Activated T-cell treated with anti-CD3 and anti-CD28 coated beads for 24 hours (primary cell): ENCODE data around the gene MAGEF1.

Experiments used
- DNase-seq: peaks from one replicate; pipeline ENCODE4 v3.0.0-alpha.2; 2020; ENCODE audit warnings: low read depth

The MAGEF1 gene

DNA sequence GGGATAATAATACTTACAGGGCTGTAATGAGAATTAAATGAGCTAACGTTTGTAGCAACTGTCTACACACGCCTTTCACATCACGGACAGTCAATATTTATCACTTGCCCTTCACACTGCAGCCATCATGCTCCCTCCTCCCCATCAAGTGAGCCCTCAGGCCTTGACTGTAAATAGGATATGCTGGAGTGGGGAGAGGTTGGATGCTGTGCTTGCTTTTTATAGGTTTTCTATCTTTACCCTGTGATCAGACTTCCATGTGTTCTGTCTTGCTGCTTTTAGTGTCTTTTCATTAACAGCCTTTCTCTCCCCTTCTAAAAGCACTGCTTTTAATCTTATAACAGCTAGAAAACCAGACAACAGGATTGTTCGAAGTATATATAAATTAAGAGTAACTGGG, 12.8 kb upstream of the MAGEF1 start:
- no peak for DNase-seq

DNA sequence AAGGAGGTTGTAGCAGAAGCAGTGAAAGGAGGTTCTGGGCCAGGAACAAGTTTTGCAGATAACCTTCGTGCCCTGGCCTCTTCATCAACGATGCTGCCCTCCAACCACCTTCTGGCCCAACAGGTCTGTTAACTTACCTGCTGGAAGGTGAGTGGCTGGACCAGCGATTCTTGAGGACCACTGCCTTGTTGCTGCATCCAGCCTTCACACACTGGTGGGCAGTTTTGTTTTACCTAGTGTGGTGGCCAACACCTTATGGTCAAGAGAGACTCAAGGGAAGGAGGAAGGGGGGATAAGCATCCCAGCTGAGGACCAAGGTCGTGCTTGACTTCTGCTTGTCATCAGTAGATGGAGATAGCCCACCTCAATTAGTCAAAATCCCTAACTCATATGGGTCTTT, 7.8 kb upstream of the MAGEF1 start:
- DNase-seq: no peak

DNA sequence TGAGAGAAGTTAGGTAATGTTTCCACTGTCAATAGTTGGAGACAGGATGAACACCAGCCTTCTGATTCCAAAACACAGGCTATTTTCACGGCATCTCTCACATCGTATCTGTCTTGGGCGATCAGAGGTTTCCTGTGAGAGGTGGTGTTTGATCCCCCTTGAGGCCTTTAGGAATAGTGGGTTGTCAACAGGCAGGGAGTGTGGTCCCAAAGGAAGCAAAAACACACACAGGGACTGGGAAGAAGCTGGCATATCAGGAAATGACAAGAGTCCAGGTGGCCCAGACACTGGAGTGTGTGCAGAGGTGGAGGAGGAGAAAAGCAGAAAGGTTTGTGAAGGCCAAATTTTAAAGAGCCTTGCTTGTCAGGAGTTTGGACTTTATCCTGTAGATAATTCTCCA, 6.6 kb upstream of the MAGEF1 start:
- no peak for DNase-seq

DNA sequence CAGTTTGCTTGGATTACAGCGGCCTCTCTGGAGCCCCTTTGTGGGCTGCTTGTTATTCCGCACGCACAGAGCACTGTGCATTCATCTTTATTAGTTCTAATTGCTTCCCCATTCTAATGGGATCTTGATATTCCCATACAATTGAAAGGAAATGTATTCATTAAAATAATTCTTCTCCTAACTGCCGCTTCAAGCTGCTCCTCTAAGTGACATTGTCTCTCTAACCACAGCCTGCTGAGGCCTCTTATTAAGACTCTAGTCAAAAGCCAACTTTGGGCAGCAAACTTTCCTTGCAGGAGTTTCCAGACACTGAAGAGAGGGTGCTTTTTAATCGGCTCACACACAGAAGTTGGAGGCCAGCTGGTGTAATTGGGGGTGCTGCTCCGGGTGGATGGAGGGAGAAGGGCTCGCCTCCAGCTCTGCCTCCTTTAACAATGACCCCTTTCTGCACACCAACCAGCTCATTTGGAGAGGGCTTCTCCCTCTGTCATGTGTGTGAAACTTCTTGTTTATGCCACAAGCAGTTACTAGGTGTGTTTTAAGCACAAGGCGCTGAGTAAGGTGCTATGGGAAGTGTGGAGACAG, 5.6 kb upstream of the MAGEF1 start:
- DNase-seq: no peak

DNA sequence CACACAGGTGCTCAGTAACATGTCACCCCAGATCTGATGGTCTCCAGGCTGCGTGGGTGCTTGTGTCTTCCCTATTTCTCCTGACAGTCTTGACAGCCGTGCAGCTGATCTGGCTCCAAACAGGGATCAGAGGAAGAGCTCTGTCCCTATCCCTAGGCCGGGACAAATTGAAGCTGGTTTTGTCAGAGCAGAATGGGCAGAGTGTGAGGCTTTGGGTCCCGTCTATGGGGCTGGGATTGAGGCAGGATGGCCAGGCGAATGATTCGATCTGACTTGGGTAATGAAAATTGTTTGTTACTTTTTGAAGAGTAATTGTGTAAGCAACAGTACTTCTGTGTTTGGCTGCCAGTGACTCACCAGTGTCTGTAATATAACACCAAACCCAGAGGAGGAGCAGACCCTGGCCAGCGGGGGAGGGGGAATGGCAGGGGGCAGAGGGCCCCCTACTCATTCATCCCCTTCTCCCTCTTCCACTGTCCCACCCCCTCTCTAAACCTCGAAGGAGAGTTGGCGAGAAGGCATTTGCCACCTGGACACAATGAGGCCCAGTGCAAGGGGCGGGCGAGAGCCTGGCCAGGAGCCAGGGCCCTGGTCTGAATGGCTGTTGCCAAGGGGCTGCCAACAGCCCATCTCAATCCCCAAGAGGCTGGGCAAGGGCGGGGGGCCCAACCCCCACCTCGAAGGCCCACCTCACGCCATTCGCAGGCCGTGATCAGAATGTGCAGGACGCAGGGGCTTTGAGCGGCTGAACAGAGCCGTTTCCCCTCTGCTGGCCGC, 4.9 kb upstream of the MAGEF1 start:
- DNase-seq: no peak

DNA sequence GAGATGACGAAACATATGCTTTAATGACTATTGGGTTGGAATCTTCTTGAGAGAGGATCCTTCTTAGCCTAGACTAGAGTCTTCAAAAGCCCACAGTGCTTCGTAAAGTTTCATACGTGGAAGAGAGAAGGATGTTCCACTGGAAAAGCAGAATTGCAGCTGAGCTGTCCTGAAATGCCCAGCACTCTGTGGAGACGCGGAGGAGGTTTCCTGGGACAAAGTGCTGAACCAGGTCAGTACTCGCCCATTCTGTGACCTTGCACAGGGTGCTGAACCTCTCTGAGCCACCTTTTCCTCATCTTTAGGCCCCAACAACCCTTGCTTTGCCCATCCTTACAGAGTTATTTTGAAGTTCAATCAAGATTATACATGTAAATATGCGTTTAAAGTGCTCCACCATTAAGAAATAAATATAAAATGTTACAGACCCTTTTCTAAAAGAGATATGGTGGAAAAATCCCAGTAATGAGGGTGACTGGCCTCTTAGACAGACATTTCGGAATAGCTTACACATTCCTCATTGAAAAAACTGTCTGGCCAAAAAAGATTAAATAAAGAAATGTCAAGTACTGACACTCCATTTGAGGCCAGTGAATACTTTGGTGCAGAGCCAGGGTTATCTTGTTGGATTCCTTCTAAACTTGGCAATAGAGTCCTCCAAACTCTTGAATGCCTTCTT, 4.2 kb upstream of the MAGEF1 start:
- no peak for DNase-seq

DNA sequence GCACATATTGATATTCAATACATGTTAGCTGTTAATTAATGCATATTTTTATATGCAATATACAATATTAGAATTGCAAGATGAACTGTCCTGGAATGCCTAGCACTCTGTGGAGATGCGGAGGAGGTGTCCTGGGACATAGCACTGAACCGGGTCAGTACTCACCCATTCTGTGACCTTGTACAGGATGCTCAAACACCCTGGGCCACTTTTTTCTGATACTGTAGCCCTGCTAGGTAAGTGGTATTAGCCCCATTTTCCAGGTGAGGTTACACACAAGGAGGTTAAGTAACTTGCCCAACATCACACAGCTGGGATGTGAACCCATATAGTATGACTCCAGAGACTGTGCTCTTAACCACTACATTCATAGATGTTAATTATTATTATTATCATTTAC, 1.7 kb upstream of the MAGEF1 start:
- no peak for DNase-seq

DNA sequence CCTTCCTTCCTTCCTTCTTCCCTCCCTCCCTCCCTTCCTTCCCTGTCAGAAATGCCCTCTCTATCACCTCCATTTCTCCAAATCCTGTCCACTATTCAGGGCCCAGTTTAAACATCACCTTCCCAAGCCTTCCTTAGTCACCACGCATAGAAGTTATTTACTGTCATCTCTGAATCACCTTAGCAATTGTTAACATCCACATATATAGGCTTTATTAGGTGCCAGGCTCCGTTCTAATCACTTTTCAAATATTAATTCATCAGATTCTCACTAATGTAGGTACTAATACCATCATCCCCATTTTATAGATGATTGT, 1.1 kb upstream of the MAGEF1 start:
- DNase-seq: no peak

DNA sequence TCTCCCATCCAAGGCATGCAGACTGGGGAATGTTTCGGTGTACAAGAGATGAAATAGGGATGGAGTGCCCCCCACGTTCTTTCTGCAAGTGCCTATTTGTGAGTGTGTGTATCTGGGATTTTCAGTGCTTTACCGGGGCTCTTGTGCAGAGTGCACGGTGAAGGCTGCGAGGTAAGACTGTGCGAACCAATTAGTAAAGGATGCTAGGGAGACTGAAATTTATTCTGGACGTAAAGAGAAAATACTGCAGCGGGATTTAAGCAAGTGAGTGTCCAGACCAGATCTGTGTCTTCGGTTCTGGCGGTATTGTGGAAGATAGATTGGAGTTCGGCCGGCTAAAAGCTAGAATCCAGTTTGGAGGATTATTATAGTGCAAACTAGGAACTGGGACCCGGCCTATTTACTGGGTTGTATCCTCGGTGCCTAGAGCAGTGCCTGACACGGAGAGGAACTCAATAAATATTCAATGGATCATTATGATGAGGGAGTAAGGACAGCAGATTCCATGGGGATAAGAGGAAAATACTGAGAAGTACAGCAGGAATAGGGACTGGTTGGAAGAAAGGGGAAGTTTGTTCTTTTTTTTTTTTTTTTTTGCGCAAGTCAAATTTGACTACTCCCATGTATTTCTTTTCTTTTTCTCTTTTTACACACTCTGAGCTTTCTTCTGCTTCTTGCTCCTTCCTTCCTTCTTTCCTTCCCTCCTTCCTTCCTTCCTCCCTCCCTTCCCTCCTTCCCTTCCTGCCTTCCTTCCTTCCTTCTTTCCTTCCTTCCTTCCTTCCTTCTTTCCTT, 580 bp upstream of the MAGEF1 start:
- no peak for DNase-seq

DNA sequence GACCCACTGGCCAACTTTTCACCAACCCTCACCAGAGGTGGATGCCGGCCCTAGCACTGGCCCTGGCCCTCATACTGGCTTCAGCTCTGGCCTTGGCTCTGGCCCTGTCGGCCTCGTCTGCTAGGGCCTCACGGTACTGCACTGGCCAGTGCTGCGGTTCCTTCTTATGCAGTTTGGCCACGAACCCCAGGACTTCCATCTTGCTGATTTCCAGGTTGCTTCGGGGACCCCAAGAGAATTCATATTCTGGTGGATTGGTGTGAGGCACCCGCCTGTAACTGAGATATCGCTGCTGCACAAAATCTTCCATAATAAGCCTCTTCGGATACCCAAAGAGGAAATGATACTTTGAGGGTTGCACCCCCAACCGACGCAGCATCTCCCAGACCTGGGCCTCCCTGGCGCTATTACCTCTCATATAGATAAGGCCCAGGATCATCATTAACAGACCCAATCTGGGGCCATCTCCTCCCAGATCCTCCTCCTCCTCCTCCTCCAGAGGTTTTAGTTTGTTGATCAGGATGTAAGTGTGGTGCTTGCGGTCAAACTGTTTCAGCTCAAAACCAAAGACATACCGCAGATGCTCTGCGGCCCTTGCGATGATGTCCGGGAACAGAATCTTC, 883 bp downstream of the MAGEF1 start:
- DNase-seq: peak; percentile 10

DNA sequence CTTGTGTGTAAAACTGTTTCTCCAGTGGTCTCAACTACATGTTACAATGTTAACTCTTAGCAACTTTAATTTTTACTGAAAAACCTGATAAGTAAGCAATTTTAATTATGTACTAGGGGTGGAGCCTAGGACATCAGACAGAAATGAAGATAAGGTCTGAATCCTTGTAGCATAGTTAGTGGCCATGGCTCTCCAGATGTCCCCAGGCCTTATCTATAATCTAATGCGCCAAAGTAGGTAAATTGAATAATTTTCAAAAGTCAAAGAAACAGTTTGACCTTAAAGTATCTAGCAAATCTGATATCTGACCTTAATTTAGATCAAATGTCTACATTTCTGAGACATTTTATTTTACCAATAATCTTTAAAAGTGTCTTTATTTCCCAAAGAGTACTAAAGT, 8.2 kb downstream of the MAGEF1 start:
- DNase-seq: no peak

DNA sequence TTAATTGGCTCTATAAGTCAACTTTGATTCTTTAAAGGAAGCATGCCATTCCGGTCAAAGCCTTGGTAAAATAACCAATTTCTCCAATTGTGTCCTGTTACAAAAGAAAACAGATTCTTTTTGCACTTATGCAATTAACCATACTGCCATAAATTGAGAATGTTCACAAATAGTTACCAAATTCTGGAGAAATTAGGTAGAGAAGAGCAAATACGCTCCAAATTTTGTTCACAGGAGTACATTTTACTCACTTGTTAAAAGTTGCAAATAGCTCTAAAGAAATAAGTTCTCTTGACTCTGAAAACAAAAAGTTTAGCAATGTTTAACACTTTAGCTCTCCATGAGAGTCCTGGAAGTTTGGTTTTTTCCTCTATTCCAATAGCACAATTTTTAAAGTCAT, 11.1 kb downstream of the MAGEF1 start:
- DNase-seq: no peak

DNA sequence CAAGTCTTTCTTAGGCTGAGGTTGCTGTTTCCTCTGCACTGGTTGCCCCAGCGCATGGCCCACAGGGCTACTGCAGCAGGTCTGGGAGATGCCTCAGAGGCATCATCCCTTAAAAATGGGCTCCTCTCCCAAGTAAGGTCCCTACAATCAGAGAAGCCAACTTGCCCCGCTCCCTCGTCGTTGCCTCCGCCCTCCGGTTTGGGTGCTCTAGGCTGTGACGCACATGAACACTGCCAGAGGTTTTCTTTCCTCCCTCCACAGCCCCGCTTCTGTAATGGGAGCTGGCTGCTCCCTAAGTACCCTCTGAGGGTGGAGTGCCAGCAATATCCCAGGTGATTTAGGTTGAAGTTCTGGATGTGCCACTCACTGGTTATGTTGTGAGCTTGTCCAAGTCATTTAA, 14.0 kb downstream of the MAGEF1 start:
- DNase-seq: no peak

DNA sequence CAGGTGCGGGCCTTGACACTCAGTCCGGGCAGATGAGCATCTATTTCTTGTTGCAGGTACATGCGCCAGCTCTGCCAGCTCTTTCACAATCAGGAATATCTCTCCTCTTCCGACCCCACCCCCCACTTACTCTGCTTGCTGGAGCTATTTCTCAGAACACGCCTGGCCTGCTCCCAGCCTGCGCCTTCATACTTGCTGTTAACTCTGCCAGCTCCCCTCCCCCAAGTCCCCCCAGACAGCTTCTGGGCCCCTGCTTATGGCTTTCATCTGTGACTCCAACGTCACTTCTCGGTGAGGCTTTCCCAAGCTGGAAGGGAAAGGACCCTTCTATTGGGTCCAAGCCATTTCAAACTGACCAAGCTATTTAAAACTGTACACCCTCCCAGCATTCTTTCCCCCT, 15.2 kb downstream of the MAGEF1 start:
- no peak for DNase-seq

DNA sequence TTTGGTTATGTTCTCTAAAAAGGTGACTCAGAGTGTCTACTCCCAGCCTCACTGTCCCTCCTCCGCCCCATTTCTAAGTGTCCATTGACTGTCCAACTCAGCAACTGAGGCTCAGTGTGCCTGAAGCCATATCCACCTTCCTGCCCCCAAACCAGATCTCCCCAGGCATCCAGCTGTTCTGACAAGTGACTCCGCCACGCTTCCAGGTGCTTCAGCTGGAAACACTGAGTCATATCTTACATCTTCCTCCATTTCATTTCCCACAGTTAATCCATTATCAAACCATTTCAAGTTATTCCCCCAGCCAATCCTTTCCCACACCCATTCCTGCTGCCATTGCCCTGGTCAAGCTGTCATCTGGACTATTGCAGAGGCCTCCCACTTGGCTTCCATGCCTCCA, 17.1 kb downstream of the MAGEF1 start:
- no peak for DNase-seq

DNA sequence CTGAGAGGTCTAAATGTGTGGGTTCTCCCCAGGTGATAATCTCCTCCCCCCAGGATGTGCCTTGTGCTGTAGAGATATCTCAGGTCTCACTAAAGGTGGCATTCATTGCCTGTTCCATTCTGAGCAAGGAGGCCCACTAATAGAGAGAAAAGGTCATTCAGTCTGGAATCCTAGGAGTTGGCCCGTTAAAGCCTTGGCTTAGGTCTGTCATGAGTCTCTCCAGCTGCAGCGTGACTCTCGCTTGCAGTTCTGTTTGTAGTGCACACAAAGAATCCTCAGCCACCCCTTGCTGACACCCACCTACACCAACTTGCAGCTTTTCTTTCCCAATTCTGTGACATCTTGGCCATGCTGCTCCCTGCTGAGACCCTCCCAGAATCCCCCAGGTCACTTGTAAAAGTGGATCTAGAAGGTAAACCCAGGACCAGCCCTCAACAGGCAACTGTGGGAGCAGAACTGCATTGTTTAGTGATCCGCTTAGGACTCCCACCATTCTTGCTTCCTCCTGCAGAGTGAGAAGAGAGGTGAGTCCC, 17.7 kb downstream of the MAGEF1 start:
- DNase-seq: no peak

DNA sequence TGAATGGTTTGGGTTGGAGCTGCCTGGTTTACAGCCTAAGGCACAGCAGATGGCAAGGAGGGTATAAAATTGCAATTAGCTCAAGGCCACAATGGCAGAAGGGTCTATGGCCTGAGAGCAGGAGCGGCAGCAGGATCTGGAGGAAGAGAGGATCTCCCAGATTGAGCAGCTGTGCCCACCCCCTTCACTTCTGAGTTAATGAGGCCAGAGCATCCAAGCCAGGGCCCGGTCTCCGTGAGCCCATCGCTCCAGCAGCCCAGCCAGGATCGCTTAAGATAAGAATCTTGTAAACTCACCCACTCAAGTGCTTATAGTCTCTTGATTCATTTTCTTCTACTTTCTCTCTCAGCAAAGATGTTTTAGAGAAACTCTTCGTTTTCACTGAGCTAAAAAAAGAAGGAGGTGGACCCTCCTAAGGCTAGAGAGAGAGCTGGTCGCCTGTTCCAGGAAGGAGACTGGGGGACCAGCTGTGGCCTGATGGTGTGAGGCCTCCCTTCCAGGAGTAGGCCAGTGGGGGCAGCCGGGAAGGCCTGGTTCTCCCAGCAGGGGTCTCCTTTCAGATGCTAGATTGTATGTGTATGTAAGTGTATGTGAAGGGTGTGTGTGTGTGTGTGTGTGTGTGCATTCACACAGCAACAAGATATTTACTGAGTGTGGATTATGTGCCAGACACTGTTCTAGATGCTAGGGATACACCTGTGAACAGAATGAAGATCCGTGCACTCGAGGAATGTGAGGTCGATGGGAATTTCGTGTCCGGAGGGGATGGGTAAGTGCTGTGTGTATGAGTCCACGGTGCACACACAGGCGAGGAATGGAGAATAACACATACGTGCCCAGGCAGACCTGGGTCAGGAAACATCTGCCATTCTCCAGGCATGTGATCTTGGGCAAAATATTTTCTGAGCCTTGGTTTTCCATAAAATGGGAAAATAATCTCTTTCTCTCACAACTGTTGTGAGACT, 18.6 kb downstream of the MAGEF1 start:
- DNase-seq: no peak

DNA sequence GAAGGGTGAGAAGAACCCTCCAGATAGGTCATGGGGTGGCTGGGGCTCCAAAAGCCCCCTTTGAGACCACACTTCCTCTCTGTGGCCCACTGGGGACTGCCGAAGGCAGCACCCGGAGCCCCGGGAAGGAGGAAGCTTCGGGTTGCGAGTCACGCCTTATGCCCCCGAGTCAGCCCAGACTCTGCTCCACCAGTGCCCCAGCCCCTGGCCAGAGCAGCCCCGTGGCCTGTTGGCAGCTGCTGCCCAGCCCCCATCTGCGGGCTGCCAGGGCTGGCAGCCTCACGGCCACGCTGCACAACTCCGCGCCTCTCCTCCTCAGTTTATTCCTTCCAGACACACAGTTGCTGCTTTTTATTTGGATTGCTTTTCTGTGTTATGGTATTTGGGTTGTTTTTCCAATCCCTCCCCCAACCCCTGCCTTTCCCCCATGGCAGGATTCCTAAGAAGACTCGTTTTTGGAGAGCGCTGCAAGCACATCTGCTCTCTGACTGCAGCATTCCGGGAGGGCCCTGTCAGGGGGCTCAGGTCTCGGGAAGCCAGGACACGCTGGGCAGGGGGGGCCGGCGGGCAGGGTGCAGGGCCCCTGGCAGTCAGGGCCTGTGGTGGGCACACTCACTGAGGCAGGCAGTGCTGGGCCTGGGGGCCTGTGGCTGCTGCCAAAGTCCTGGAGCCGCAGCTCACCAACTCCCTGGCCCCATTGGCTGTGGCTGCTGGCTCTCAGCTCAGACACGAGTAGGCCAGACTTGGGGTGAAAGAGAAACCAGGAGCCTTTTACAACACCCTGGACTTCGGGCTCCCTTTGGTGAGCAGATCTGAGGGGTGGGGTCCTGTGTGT, 20.2 kb downstream of the MAGEF1 start:
- DNase-seq: no peak

DNA sequence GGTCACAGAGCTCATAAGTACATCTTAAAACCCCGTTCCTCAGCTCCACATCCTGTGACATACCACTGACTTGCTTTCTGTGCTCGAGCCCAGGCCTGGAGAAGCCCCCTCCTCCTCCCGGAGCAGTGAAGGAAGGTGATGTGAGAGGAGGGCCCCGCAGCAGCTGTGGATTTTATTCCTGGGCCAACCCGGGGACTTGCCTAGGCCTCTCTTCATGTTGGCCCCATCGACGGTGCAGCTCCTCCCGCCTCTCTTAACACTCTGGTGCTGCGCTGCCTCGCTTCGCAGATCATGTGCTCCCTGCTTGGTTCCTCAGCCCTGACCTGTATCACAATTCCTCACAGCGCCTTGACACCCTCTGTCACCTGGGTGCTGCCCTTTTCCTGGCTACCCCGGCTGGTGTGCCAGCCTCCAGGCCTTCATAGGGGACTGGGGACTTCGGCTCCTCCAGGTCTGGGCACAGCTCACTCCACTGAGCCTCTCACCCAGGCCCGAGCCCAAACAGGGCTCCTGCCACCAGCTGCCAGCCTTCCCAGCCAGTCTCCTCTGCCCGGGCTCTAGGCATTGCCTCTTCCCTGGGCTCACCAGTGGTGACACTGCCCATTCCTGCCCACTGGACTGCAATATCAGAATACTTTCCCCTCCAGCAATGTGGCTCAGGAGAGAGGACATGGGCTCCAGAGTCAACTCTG, 21.5 kb downstream of the MAGEF1 start:
- DNase-seq: no peak

DNA sequence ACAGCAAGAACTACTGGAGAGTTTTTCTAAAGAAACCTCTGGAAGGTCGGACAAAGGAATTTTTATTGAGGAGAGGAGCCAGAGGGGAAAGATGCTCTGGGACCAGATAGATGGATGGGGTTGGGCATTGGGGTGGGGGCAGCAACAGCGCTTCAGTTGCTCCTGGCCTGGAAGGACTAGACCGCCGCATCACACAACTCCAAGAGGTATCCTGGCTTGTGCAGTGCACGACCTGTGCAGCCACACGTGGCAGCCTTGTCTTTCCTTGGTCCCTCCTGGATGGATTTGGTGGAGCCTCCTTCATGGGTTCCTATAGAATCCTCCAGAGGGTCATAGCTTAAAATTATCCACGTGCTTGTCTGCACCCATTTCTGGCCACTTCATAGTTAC, 23.0 kb downstream of the MAGEF1 start:
- DNase-seq: no peak
